HG03457 (cell line): ENCODE results near the gene CHKA.

ENCODE experiments used
- ATAC-seq: cut with Tn5 transposase; IDR thresholded peaks from one replicate; pipeline ENCODE4 v1.9.1; 2021; ENCODE audit warnings: moderate number of reproducible peaks; ENCODE audit not compliant: unreplicated experiment

Gene CHKA

DNA sequence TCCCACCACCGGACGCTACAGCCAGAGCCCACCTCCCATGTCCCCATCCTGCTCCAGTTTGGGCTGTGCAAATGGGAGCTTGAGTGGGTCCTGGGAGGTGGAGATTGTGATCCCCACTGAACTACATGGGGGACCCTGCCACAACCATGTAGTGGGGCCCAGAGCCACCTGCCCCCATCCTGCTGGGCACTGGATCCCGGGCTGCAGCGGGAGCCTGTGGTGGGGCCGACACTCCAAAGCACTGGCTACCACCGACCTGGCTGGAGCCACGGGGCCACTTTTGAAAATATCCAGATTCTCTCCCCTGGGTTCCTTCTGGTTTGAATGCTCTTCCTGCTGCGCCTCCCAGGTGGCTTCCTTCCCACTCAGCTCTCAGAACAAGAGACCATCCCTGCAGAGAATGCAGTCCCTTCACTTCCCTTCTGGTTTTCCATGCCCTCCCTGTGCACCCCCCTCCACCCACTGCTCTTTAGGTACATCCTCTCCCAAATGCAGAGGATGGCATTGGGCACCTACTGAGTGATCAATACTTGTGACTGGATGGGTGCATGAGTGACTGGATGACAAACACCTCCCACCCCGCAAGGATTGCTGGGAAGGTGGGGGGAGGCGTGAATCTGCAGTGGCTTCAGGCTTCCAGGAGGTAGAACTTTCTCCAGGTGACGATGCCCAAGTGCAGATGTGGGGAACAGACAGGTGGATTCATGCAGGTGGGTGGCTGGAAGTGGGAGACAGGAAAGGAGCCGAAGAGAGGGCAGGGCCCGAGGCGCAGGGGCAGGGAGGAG is 116.4 kb downstream of the CHKA start:
- no peak for ATAC-seq

- ATAC-seq, result no peak
Observed at GRCh38 chr11:68003846-68004550, 117.2 kb downstream of the CHKA start, which contains the start of gene UNC93B1. UNC93B1 (minus strand) TSS chr11:68004097; CDS start chr11:68004043, 54 bp downstream.

GRCh38 chr11:68002938-68003845 is 118.0 kb downstream of the CHKA start:
- ATAC-seq, result no peak
